GM12874 (cell line): ENCODE data around the gene P2RY2.

Source experiments
- CTCF ChIP-seq: IDR thresholded peaks from 2 replicates; pipeline ENCODE4 v1.5.1; 2011; ENCODE audit warnings: low read depth, mild to moderate bottlenecking, control low read depth, low read length, moderate library complexity; ENCODE audit not compliant: insufficient read depth

The P2RY2 gene

GRCh38 chr11:73182824-73183321 is 35.2 kb upstream of the P2RY2 start:
- TF ChIP-seq CTCF = no peak

GRCh38 chr11:73184953-73185671 is 33.0 kb upstream of the P2RY2 start:
- TF ChIP-seq CTCF = peak; percentile 99

- no peak for TF ChIP-seq CTCF
These were observed 32.3 kb upstream of the P2RY2 start for GRCh38 chr11:73185680-73186293.

GRCh38 chr11:73186294-73186850 is 31.7 kb upstream of the P2RY2 start:
- TF ChIP-seq CTCF = no peak

- TF ChIP-seq CTCF = no peak
These were observed 31.2 kb upstream of the P2RY2 start for GRCh38 chr11:73186886-73187285.

GRCh38 chr11:73187854-73188253 is 30.2 kb upstream of the P2RY2 start:
- TF ChIP-seq CTCF = no peak

GRCh38 chr11:73188301-73188700 is 29.8 kb upstream of the P2RY2 start:
- TF ChIP-seq CTCF = no peak
